BJ (cell line): ENCODE measurements around the gene FMN1. TPM values are rescaled to one million over a fixed set of nuclear protein-coding genes. Genes with fewer than 3 reads are reported as not detected.

Source experiments
- CTCF ChIA-PET: fragments of 350-600 bp; formaldehyde crosslinking; extraction: SDS; loops from one replicate; lab custom pipeline; 2021; ENCODE audit warnings: antibody characterized with exemption, inconsistent platforms; lab: Yijun Ruan, JAX
- POLR2A ChIA-PET: fragments of 300-600 bp; sonication (Branson Sonifier 250); formaldehyde crosslinking; extraction: SDS; loops from one replicate; lab custom pipeline; 2021; ENCODE audit warnings: antibody characterized with exemption; lab: Charles Lee
- DNase-seq: peaks from one replicate; pipeline ENCODE4 v3.0.0-alpha.2; 2011; ENCODE audit warnings: low read depth
- H3K27me3 ChIP-seq: 2 replicates; pipeline ENCODE4 v1.6.0; 2011; ENCODE audit warnings: low read length; ENCODE audit not compliant: control insufficient read depth, insufficient read depth
- H3K36me3 ChIP-seq: 2 replicates; pipeline ENCODE4 v1.5.1; 2011; ENCODE audit warnings: low read length; ENCODE audit not compliant: control insufficient read depth, insufficient read depth
- H3K4me3 ChIP-seq: 2 replicates; pipeline ENCODE4 v1.5.1; 2011; ENCODE audit warnings: low read depth, mild to moderate bottlenecking, control low read depth, low read length
- polyA plus RNA-seq: library from polyadenylated mRNA; depleted of rRNA; stranded (reverse); fragments of >200 nt; gene quantifications from 2 replicates; pipeline ENCODE4 v1.2.3, GENCODE V29; 2011
- TF ChIP-seq, protein P1 (sequence below): IDR thresholded peaks from 2 replicates; pipeline ENCODE4 v1.5.1; 2011; ENCODE audit warnings: low read depth, mild to moderate bottlenecking, control low read depth, inconsistent platforms, low read length, moderate library complexity; ENCODE audit not compliant: insufficient read depth

Gene FMN1
- polyA plus RNA-seq, 1 experiment = 2.6 TPM

DNA sequence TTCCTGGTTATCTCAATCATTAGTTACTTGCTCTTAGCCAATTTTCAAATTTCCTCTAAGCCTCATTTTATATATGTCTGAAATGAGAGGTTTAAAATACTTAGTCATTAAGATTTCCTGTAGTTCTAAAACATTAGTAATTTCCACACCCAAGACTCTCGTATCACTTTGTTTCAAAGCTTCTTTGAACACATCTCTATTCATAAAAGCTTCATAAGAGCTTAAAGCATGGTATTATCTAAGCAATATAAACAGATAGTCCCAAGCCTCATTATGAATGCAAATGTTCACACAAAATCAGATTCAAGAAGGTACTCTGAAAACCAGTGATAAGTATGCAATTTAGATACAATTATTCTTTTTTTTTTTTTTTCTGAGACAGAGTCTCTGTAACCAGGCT, 217.0 kb downstream of the FMN1 start:
- CTCF ChIA-PET = no interaction called here
- TF ChIP-seq, protein P1, sequence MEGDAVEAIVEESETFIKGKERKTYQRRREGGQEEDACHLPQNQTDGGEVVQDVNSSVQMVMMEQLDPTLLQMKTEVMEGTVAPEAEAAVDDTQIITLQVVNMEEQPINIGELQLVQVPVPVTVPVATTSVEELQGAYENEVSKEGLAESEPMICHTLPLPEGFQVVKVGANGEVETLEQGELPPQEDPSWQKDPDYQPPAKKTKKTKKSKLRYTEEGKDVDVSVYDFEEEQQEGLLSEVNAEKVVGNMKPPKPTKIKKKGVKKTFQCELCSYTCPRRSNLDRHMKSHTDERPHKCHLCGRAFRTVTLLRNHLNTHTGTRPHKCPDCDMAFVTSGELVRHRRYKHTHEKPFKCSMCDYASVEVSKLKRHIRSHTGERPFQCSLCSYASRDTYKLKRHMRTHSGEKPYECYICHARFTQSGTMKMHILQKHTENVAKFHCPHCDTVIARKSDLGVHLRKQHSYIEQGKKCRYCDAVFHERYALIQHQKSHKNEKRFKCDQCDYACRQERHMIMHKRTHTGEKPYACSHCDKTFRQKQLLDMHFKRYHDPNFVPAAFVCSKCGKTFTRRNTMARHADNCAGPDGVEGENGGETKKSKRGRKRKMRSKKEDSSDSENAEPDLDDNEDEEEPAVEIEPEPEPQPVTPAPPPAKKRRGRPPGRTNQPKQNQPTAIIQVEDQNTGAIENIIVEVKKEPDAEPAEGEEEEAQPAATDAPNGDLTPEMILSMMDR = no peak
- POLR2A ChIA-PET = no interaction called here
- no peaks in the 10 kb centered on the region for H3K27me3 ChIP-seq
- no peak overlapping the region for H3K4me3 ChIP-seq
- DNase-seq = no peak
- no peaks in the 10 kb centered on the region for H3K36me3 ChIP-seq

DNA sequence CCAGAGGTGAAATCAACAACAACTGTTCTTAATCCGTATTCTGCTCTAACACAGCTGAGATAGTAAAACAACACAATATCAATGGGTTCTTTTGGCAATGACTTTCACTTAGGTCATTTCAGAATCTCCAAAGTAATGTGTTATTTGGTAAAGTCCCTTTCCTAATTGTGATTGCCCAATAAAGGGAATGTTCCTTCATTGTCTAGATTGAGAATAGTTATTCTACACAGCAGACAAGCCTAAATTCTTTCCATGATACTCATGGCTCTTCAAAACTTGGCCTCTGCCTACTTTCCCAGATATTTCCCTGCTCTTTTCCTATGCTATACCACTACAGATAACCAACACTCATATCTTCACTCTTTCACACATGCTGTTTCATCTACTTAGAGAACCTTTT, 219.8 kb downstream of the FMN1 start:
- POLR2A ChIA-PET = interaction anchor here (0.6 kb wide), 1 partner anchor 18 kb away, joined by 13 read pairs; no protein-coding TSS in a partner anchor
- DNase-seq = no peak
- H3K36me3 ChIP-seq = no peaks in the 10 kb centered on the region
- CTCF ChIA-PET = interaction anchor here (1.0 kb wide), 1 partner anchor 12 kb away, joined by 3 read pairs; no protein-coding TSS in a partner anchor
- no peak overlapping the region for H3K4me3 ChIP-seq
- TF ChIP-seq, protein P1 = no peak
- no peaks in the 10 kb centered on the region for H3K27me3 ChIP-seq

DNA sequence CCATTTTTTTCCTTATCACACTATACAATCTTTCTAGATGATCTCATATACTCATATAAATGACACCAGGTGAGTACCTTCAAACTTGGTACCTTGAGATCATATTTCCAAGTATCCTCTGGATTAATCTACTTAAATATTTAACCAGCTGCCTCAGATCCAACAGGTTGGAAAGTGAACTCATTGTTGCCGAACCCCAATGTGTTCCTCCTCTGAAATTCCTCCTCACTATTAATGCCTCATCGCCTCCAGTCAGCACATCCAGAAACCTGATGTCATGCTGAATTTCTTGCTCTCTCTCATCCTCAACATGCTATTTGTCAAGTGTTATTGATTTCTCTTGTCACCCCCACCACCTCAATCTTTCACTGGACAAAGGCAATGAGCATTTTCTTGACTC, 221.8 kb downstream of the FMN1 start:
- Histone ChIP-seq H3K27me3 (no peaks in the 10 kb centered on the region), H3K36me3 (no peaks in the 10 kb centered on the region), H3K4me3 (no peak overlapping the region)
- no peak for DNase-seq
- POLR2A ChIA-PET = no interaction called here
- TF ChIP-seq, protein P1 = no peak
- CTCF ChIA-PET = interaction anchor here (0.6 kb wide), 1 partner anchor 86 kb away, joined by 4 read pairs; no protein-coding TSS in a partner anchor

DNA sequence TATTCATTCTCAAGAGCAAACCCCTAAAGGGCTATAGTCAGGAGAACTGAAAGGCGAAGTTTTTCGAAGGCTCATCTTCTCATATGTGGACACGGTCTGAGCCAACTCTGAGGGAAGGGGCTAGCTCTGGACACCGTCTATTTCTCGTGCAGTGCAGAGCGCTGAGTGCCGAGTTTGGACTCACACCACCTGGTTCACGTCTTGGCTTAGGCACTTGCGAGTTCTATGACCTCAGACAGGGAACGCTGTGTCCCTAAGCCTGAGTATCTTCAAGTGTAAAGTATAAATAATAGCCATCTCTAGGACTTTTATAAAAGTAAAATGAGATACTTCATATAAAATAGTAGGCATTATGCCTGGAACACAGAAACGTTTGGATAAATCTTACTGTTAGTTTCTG, 223.7 kb downstream of the FMN1 start:
- TF ChIP-seq, protein P1 = no peak
- ChIA-PET POLR2A (no interaction called here), CTCF (interaction anchor here (1.0 to 3.2 kb wide), 2 partner anchors 15 to 161 kb away, joined by 3 to 10 read pairs; no protein-coding TSS in a partner anchor)
- DNase-seq = no peak
- Histone ChIP-seq H3K36me3 (no peaks in the 10 kb centered on the region), H3K27me3 (no peaks in the 10 kb centered on the region), H3K4me3 (no peak overlapping the region)

DNA sequence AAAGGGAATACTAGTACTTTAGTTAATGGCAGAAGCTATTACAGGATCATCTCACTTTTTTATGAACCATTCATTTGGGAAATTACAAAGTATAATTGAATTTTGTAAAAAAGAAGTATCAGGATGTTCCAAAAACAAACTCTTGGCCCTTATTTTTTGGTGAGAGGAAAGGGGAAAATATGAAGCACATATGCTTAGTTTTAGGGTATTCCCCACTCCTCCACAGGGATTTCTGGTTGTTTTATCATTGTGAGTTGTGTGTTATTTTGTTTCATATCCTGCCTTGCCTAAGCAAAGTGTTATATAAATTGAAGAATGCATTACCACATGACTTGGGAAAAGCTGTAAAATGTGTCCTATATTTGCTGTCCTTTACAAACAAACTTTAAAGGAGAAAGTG, 227.0 kb downstream of the FMN1 start:
- Histone ChIP-seq H3K36me3 (no peaks in the 10 kb centered on the region), H3K4me3 (no peak overlapping the region), H3K27me3 (no peaks in the 10 kb centered on the region)
- no peak for DNase-seq
- POLR2A ChIA-PET = no interaction called here
- CTCF ChIA-PET = interaction anchor here (0.7 to 1.3 kb wide), 4 partner anchors 31 to 305 kb away, joined by 3 read pairs; no protein-coding TSS in a partner anchor
- TF ChIP-seq, protein P1 = no peak
